ENCODE results near the gene ZNF587B.
A peak's percentile ranks its signal among the peaks of the same experiment; 100 is the strongest.
"Not testable (repeated sequence)": the region's sequence is repeated elsewhere in the genome, so short reads cannot be mapped to it uniquely, and the experiment has no call there.

The ZNF587B gene

GRCh38 chr19:57830071-57830602 lies at the start of gene ZNF587B:
Gene ZNF587B (plus strand): TSS chr19:57830299. CDS start chr19:57830529, 230 bp downstream.
- DNase-seq = peak; percentile 25

DNA sequence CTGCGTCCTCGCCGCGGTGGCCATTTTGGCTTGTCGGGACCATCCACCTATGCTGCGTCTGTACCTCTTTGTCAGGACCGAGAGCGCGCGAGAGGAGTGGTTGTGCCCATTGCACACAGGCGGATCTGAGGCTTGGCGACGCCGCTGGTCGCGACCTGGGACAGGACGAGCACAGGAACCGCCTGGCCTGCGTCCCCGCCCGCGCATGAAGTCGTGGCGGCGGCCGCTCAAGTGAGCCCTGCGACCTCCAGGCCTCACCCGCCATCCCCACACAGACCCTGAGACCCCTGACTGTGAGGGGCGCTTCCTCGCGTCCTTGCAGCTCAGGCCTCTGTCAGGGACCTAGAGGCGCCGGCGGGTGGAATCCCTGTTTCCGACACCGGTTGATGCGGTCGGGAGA lies 43.8 kb upstream of the ZNF587B start:
- no peak for DNase-seq

DNA sequence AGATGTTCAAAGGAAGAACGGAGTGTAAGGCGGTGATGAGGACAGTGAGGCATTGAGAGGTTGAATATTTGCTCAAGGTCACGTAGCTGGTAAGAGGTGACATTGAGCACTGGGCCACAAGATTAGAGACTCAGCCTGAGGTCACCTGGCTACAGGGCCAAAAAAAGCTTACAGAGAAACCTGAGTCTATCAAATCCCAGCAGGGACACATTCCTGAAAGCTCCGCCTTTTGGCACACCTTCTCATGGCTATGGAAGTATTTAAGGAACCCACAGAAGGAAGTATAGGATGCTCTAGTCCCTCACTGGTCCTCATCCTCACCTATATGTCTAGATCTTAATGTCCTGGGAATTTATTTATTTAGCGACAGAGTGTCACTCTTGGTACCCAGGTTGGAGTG lies 43.2 kb upstream of the ZNF587B start:
- no peak for DNase-seq

- no peak for DNase-seq
Observed at GRCh38 chr19:57788114-57788692, 41.9 kb upstream of the ZNF587B start.

DNA sequence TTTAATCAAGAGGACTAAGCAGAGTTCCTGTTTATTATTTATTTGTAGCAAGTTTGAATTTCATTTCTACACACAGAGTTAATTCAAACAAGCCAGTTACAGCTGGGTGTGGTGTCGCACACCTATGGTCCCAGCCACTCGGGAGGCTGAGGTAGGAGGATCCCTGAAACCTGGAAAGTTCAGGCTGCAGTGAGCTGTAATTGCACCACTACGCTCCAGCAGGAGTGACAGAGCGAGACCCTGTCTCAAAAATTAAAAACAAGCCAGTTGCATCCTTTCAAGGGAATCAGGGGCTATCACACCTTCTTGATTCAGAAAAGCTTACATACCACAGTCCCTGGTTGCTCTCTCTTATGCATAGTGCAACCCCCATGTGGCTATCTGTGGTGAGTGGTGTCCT lies 40.8 kb upstream of the ZNF587B start:
- DNase-seq = no peak

- not testable (repeated sequence) for DNase-seq
Observed at GRCh38 chr19:57796580-57796979, 33.5 kb upstream of the ZNF587B start.

GRCh38 chr19:57800696-57801095 lies 29.4 kb upstream of the ZNF587B start:
- no peak for DNase-seq

- DNase-seq = no peak
Observed at GRCh38 chr19:57802269-57802668, 27.8 kb upstream of the ZNF587B start.

- no peak for DNase-seq
Observed at GRCh38 chr19:57803265-57803593, 26.9 kb upstream of the ZNF587B start.

DNA sequence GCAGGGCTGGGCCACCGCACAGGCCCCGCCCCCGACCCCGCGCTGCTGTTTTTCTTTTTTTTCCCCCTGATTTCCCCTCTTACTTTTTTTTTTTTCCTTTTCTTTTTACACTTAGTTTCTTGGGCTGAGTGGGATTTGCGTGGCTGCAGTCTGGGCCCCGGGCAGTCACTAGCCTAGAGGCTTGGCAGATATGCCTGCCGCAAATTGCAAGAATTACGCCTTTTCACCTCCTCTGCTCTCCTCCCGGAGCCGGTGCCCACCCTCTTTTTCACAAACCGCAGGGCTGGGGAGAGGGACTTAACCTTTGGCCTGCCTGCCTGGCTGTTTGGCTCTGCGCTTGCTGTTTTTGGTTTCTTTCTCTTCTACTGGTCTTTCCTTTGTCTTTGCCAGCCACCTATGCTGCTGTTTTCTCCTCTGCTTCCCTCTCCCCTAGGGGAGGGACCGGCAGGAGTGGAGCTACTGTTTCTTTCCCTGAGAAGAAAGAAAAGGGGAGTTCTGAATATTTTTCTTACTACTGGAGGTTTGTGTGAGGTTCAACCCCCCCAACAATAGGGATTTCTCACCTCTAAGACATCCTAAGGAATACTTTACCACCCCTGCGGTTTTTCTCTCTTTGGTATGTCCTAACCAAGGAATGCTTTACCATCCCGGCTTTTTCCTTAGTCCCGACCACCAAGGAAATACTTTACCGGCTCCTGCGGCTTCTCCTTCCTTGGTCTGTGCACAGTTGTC lies 26.3 kb upstream of the ZNF587B start:
- no peak for DNase-seq

DNA sequence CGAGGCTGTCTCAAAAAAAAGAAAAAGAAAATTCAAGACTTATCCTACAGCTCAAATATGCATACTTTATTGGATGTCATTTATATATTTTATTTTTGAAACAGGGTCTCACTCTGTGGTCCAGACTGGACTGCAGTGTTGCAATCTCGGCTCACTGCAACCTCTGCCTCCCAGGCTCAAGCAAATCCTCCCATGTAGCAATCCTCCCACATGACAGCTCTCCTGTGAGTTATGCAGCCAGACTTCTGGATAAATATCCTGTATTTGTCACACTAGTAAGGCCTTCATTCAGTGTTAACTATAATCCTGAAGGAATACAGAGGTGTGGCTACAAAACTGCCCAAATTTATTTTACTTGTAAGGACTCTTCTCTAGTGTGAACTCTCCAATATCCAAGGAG lies 22.6 kb upstream of the ZNF587B start:
- no peak for DNase-seq

- DNase-seq = not testable (repeated sequence)
Observed at GRCh38 chr19:57810410-57811295, 19.4 kb upstream of the ZNF587B start.

GRCh38 chr19:57812226-57812625 lies 17.9 kb upstream of the ZNF587B start:
- DNase-seq = no peak

DNA sequence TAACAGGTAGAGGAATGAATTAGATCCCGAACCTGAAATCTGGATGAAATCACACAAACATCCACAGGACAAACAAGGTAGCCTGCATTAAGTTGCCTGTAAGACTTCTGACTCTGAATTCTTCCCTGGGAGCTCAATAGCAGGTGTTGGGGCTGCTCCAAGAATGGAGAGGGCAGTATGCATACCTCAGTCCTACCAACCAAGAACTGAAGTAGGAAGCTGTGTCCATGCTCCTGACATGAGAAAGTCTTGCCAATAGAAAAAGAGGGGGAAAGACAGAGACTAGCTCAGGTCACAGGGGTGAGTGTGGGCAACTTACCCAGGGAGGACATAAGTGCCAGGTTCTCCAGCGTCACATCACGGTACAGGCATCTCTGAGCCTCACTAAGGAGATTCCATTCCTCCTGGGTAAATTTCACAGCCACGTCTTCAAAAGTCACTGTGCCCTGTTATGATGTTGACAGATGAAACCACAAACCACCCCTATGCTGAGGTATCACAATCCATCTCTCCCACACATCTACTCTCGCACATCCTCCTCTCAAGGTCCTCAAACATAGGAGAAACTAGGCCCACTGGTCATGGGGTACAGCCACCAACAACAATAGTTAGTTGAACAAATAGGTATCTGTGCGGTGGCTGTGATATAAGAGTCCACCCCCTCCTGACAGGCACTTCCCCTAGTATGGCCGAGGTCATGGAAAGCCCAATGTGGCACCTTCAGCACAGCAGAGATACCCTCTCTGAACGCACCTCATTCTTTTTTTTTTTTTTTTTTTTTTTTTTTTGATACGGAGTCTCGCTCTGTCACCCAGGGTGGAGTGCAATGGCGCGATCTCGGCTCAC lies 16.9 kb upstream of the ZNF587B start:
- not testable (repeated sequence) for DNase-seq

GRCh38 chr19:57813919-57814504 lies 16.1 kb upstream of the ZNF587B start:
- no peak for DNase-seq

DNA sequence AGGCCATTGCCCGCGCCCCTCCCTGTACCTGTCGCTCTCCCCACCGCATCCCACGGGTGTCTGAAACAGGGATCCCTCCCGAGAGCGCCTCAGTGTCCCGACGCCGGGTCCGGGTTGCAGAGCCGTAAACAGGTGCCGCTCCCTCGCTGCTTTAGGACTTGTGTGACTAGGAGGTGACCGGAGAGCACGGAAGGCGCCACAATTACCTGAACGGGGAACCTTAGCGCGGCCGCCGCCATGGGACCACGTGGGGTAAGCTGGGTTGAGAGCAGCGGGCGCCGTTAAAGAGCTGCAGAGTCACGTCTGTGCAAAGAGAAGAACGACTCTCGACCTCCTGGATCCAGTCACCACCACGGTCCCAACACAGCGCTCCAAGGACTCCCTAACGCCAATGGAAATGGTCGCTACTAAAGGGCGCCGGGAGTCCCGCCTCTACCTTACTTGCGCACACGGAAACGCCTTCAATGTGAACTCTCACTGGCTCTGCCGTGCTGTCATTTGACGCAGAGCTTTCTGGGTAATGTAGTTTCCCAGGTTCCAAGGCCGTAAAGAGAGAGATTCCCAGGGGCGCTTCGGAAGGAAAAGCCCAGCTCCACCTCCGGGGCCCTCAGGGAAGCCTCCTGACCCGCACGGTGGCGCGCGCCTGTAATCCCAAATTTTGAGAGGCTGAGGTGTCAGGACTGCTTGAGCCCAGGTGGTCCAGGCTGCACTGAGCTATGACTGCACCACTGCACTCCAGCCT lies 15.4 kb upstream of the ZNF587B start, which contains the start of gene ZNF552:
TSS of gene ZNF552 (minus strand) at position 409 of the 742 bp plus-strand sequence. CDS start at position 239, 170 bp downstream.
- DNase-seq = peak; percentile 81

DNA sequence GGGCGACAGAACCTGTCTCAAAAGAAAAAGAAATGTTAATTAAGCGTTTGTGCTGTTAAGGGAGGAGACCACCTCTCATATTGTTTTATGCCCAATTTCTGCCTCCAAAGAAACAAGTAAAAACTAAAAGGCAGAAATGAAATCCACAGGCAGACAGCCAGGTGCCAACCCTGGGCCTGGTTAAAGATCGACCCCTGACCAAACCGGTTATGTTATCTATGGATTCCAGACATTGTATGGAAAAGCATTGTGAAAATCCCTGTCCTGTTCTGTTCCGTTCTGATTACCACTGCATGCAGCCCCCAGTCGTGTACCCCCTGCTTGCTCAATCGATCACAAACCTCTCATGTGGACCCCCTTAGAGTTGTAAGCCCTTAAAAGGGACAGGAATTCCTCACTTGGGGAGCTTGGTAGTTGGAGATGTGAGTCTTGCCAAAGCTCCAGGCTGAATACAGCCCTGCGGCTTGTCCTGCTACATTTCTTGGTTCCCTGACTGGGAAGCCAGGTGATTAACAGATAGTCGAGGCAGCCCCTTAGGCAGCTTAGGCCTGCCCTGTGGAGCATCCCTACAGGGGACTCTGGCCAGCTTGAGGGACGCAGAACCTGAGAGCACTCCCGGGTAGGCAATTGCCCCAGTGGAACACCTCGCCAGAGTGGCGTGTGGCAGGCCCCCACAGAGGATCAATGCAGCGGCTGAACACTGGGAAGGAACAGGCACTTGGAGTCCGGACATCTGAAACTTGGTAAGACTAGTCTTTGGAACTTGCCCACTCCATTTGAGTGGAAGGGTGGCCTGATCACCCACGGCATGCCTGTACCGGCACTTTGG lies 14.6 kb upstream of the ZNF587B start:
- DNase-seq = no peak

DNA sequence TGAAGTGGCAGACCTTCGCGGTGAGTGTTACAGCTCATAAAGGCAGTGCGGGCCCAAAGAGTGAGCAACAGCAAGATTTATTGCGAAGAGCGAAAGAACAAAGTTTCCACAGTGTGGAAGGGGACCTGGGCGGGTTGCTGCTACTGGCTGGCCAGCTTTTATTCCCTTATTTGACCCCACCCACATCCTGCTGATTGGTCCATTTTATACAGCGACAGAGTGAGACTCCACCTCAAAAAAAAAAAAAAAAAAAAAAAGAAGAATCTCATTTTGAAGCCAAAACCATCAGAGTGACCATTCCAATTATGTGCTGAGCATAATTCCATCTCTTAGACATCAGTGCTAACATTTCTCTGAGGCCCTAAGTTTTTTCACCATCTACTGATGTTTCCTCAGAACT lies 13.4 kb upstream of the ZNF587B start:
- DNase-seq = no peak

GRCh38 chr19:57817976-57818375 lies 12.1 kb upstream of the ZNF587B start:
- no peak for DNase-seq

- no peak for DNase-seq
Observed at GRCh38 chr19:57818378-57818777, 11.7 kb upstream of the ZNF587B start.
